ENCODE data around the gene CUBN. TPM values are rescaled to one million over a fixed set of nuclear protein-coding genes. Genes with fewer than 3 reads are reported as not detected.

CUBN gene
- total RNA-seq, 2 donors from 2014 or later: 0.75 to 1.3 TPM

DNA sequence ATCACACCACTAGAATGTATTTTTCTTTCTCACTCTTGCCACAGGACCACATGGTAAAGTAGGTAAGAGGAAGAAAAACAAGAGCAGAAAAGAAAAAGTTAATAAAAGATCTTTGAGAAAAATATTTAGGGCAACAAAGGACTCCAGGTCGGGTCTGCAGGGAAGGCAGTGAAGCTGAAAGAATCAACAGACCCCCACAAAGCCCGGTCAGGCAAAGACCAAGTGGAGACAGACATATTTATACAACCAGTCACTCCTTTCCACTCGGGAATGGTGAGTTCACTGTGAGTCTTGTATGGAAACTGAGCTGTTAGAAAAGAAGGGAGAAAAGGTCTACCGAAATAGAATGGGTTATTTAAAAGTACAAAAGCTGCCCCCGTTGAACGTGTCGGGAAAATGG lies 340.4 kb downstream of the CUBN start:
- Histone ChIP-seq H3K27ac (ENCODE audit: low read depth, low read length) (no peak overlapping the region), H3K9me3 (ENCODE audit: control insufficient read depth, low read length) (peaks cover 8% of the 10 kb centered on the region), H3K4me3 (ENCODE audit: low read length) (no peak overlapping the region), H3K36me3 (ENCODE audit: control insufficient read depth, insufficient read depth, low read length) (peaks cover 7% of the 10 kb centered on the region), H3K27me3 (ENCODE audit: control insufficient read depth, insufficient read depth, low read length, poor library complexity, severe bottlenecking) (no peaks in the 10 kb centered on the region), H3K9ac (ENCODE audit: extremely low read depth, low read length, poor library complexity, severe bottlenecking) (no peak overlapping the region), H3K4me1 (ENCODE audit: control insufficient read depth, insufficient read depth, low read length) (no peaks in the 10 kb centered on the region)
- H3K27me3 Mint-ChIP-seq (ENCODE audit: insufficient read depth): no peaks in the 10 kb centered on the region
- TF ChIP-seq, protein P1, sequence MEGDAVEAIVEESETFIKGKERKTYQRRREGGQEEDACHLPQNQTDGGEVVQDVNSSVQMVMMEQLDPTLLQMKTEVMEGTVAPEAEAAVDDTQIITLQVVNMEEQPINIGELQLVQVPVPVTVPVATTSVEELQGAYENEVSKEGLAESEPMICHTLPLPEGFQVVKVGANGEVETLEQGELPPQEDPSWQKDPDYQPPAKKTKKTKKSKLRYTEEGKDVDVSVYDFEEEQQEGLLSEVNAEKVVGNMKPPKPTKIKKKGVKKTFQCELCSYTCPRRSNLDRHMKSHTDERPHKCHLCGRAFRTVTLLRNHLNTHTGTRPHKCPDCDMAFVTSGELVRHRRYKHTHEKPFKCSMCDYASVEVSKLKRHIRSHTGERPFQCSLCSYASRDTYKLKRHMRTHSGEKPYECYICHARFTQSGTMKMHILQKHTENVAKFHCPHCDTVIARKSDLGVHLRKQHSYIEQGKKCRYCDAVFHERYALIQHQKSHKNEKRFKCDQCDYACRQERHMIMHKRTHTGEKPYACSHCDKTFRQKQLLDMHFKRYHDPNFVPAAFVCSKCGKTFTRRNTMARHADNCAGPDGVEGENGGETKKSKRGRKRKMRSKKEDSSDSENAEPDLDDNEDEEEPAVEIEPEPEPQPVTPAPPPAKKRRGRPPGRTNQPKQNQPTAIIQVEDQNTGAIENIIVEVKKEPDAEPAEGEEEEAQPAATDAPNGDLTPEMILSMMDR (conservative IDR thresholded peaks at IDR 0.05): no peak
- 83 to 86% methylated on average over 4 to 7 of the region's 7 CpGs for WGBS, 2 experiments (ENCODE audit: insufficient coverage in 1 of 2, insufficient read length in 1 of 2)
- no peaks in the 10 kb centered on the region for H3K4me1 Mint-ChIP-seq
- no peaks in the 10 kb centered on the region for H3K9me3 Mint-ChIP-seq
- no peak for DNase-seq
- H3K27ac Mint-ChIP-seq: no peak overlapping the region
- peaks cover 17% of the 10 kb centered on the region for H3K36me3 Mint-ChIP-seq (ENCODE audit: low read depth)
- H3K4me3 Mint-ChIP-seq: no peak overlapping the region

GRCh38 chr10:16788778-16789177 lies 340.8 kb downstream of the CUBN start:
- Histone ChIP-seq H3K9me3 (ENCODE audit: control insufficient read depth, low read length) (peaks cover 4% of the 10 kb centered on the region), H3K4me1 (ENCODE audit: control insufficient read depth, insufficient read depth, low read length) (no peaks in the 10 kb centered on the region), H3K4me3 (ENCODE audit: low read length) (no peak overlapping the region), H3K36me3 (ENCODE audit: control insufficient read depth, insufficient read depth, low read length) (peaks cover 6% of the 10 kb centered on the region), H3K27me3 (ENCODE audit: control insufficient read depth, insufficient read depth, low read length, poor library complexity, severe bottlenecking) (no peaks in the 10 kb centered on the region), H3K27ac (ENCODE audit: low read depth, low read length) (no peak overlapping the region), H3K9ac (ENCODE audit: extremely low read depth, low read length, poor library complexity, severe bottlenecking) (no peak overlapping the region)
- no peak overlapping the region for H3K27ac Mint-ChIP-seq
- no peaks in the 10 kb centered on the region for H3K4me1 Mint-ChIP-seq
- no peaks in the 10 kb centered on the region for H3K9me3 Mint-ChIP-seq
- TF ChIP-seq, protein P1 (conservative IDR thresholded peaks at IDR 0.05): no peak
- H3K4me3 Mint-ChIP-seq: no peak overlapping the region
- no peak for DNase-seq
- peaks cover 14% of the 10 kb centered on the region for H3K36me3 Mint-ChIP-seq (ENCODE audit: low read depth)
- WGBS, 2 experiments (ENCODE audit: insufficient coverage in 1 of 2, insufficient read length in 1 of 2): 89 to 100% methylated on average over 1 to 3 of the region's 3 CpGs
- H3K27me3 Mint-ChIP-seq (ENCODE audit: insufficient read depth): no peaks in the 10 kb centered on the region

- no peaks in the 10 kb centered on the region for H3K4me1 ChIP-seq (ENCODE audit: control insufficient read depth, insufficient read depth, low read length)
- no peaks in the 10 kb centered on the region for H3K9me3 Mint-ChIP-seq
- no peak overlapping the region for H3K4me3 Mint-ChIP-seq
- 94 to 100% methylated on average over 1 to 6 of the region's 6 CpGs for WGBS, 2 experiments (ENCODE audit: insufficient coverage in 1 of 2, insufficient read length in 1 of 2)
- no peaks in the 10 kb centered on the region for H3K4me1 Mint-ChIP-seq
- no peak overlapping the region for H3K27ac Mint-ChIP-seq
- no peak overlapping the region for H3K4me3 ChIP-seq (ENCODE audit: low read length)
- no peak for DNase-seq
- no peaks in the 10 kb centered on the region for H3K9me3 ChIP-seq (ENCODE audit: control insufficient read depth, low read length)
- H3K36me3 Mint-ChIP-seq (ENCODE audit: low read depth): peaks cover 8% of the 10 kb centered on the region
- H3K27me3 ChIP-seq (ENCODE audit: control insufficient read depth, insufficient read depth, low read length, poor library complexity, severe bottlenecking): no peaks in the 10 kb centered on the region
- H3K36me3 ChIP-seq (ENCODE audit: control insufficient read depth, insufficient read depth, low read length): no peaks in the 10 kb centered on the region
- H3K27ac ChIP-seq (ENCODE audit: low read depth, low read length): no peak overlapping the region
- H3K9ac ChIP-seq (ENCODE audit: extremely low read depth, low read length, poor library complexity, severe bottlenecking): no peak overlapping the region
- no peaks in the 10 kb centered on the region for H3K27me3 Mint-ChIP-seq (ENCODE audit: insufficient read depth)
- TF ChIP-seq, protein P1 (conservative IDR thresholded peaks at IDR 0.05): no peak
Observed at GRCh38 chr10:16788125-16788524, 341.5 kb downstream of the CUBN start.

Data from endodermal cell (in vitro differentiated cells).